Lung (tissue), 12 donors: ENCODE data around the gene PDLIM3. TPM values are rescaled to one million over a fixed set of nuclear protein-coding genes. Genes with fewer than 3 reads are reported as not detected.

ENCODE experiments used
- ATAC-seq: fragments of 200-7000 bp; cut with Tn5 transposase; one replicate; pipeline ENCODE4 v1.9.1; 2020; ENCODE audit warnings: moderate number of reproducible peaks; ENCODE audit not compliant: insufficient read depth, low FRiP score
- DNase-seq, 3 donors: peaks; one replicate each; pipeline ENCODE4 v3.0.0-alpha.2; 2013 to 2017
- H3K27ac ChIP-seq, 2 donors: one replicate each; pipeline ENCODE4 v1.5.1; 2013; ENCODE audit warnings: mild to moderate bottlenecking in 2 of 2, moderate library complexity in 2 of 2, control low read depth in 1 of 2, inconsistent platforms in 1 of 2, low read depth in 1 of 2, low read length in 1 of 2
- H3K27me3 ChIP-seq, 3 donors: one replicate each; pipeline ENCODE4 v1.5.1; 2013; ENCODE audit warnings: low read length in 2 of 3; ENCODE audit not compliant: control insufficient read depth in 3 of 3, insufficient read depth in 3 of 3
- H3K36me3 ChIP-seq, 4 donors: one replicate each; pipeline ENCODE4 v1.5.1; 2013; ENCODE audit warnings: low read length in 4 of 4, mild to moderate bottlenecking in 1 of 4, moderate library complexity in 1 of 4; ENCODE audit not compliant: control insufficient read depth in 4 of 4, insufficient read depth in 4 of 4
- H3K4me1 ChIP-seq, 5 donors: one replicate each; pipeline ENCODE4 v1.5.1; 2013; ENCODE audit warnings: low read length in 5 of 5, mild to moderate bottlenecking in 2 of 5, moderate library complexity in 1 of 5; ENCODE audit not compliant: control insufficient read depth in 5 of 5, insufficient read depth in 5 of 5
- H3K4me3 ChIP-seq: one replicate; pipeline ENCODE4 v1.5.1; 2013; ENCODE audit warnings: mild to moderate bottlenecking, control low read depth, moderate library complexity
- H3K9ac ChIP-seq, 2 donors: one replicate each; pipeline ENCODE4 v1.5.1; 2013; ENCODE audit warnings: low read length in 2 of 2, control low read depth in 1 of 2; ENCODE audit not compliant: insufficient read depth in 1 of 2
- H3K9me3 ChIP-seq, 4 donors: one replicate each; pipeline ENCODE4 v1.5.1; 2013; ENCODE audit warnings: low read length in 3 of 4, mild to moderate bottlenecking in 1 of 4, moderate library complexity in 1 of 4; ENCODE audit not compliant: control insufficient read depth in 4 of 4, insufficient read depth in 3 of 4
- CTCF ChIP-seq: IDR thresholded peaks from 2 replicates; pipeline ENCODE4 v1.5.1; 2012; ENCODE audit warnings: mild to moderate bottlenecking; ENCODE audit errors: control extremely low read depth, extremely low read depth
- WGBS, 2 donors: extraction: QIAGEN DNeasy Blood & Tissue Kit; methylation state at CpG; one replicate each; pipeline ENCODE4 v1.1.7; 2013; 5-methylcytosine and 5-hydroxymethylcytosine counted together
- polyA plus RNA-seq, 2 donors: library from polyadenylated mRNA; stranded (reverse); fragments of 200-250 nt; gene quantifications; one replicate each; pipeline ENCODE4 v1.2.1, GENCODE V29; 2013
- total RNA-seq, 2 donors: library from RNA; depleted of rRNA in 1 of 2; stranded (reverse); fragments of >200 nt in 1 of 2; gene quantifications; one replicate each; pipeline ENCODE4 v1.2.1, GENCODE V29; 2014 to 2021
- donor health status: control.
- donor health status: control.
- donor health status: Bipolar disorder and iron deficiency.
- donor health status: healthy.
- donor health status: DM: yes; HTN: yes; CAD: no.

The PDLIM3 gene
- total and polyA plus RNA-seq, 4 donors: 21.5 to 58.1 (median 33.9) TPM

GRCh38 chr4:185508181-185508580, 27.1 kb downstream of the PDLIM3 start:
- ATAC-seq (peak; percentile 60), DNase-seq (peak in 2 of 3 donors; percentile 28 to 52)
- Histone ChIP-seq H3K36me3 (peaks cover 0 to 11% (median under 1%) of the 10 kb centered on the region in 4 donors), H3K27ac (no peak overlapping the region), H3K9ac (no peak overlapping the region), H3K4me1 (peaks cover 0 to 9% (median 6%) of the 10 kb centered on the region in 5 donors), H3K27me3 (no peaks in the 10 kb centered on the region), H3K4me3 (no peak overlapping the region), H3K9me3 (no peaks in the 10 kb centered on the region)
- no peak for TF ChIP-seq CTCF
- 63 to 66% methylated on average over 4 of the region's 4 CpGs for WGBS, 2 donors

GRCh38 chr4:185506422-185506821, 28.9 kb downstream of the PDLIM3 start:
- no peak for DNase-seq
- TF ChIP-seq CTCF: no peak
- WGBS, 2 donors: 93% methylated on average over 20 of the region's 20 CpGs
- ATAC-seq: no peak
- peaks cover 0 to 17% (median under 1%) of the 10 kb centered on the region in 4 donors for H3K36me3 ChIP-seq
- H3K9ac ChIP-seq: no peak overlapping the region
- H3K9me3 ChIP-seq: peaks cover 0 to 3% (median 0%) of the 10 kb centered on the region in 4 donors
- no peak overlapping the region for H3K4me3 ChIP-seq
- no peak overlapping the region for H3K27ac ChIP-seq
- H3K27me3 ChIP-seq: no peaks in the 10 kb centered on the region
- peaks cover 0 to 9% (median 3%) of the 10 kb centered on the region in 5 donors for H3K4me1 ChIP-seq

- Histone ChIP-seq H3K9me3 (peaks cover 0 to 7% (median 2%) of the 10 kb centered on the region in 4 donors), H3K9ac (peak overlapping the region in 1 of 2 donors; percentile 78), H3K27me3 (no peaks in the 10 kb centered on the region), H3K27ac (peak overlapping the region in 1 of 2 donors; percentile 61), H3K4me3 (no peak overlapping the region), H3K36me3 (peaks cover 0 to 11% (median 2%) of the 10 kb centered on the region in 4 donors), H3K4me1 (peaks cover 0 to 9% (median 0%) of the 10 kb centered on the region in 5 donors)
- ATAC-seq: peak; percentile 31
- WGBS, 2 donors: 71 to 81% methylated on average over 21 of the region's 21 CpGs
- peak; percentile 95 to 97 (median 96) for DNase-seq
- TF ChIP-seq CTCF: no peak
Measured at GRCh38 chr4:185504098-185505047, 30.9 kb downstream of the PDLIM3 start.
